ENCODE results near the gene METTL18. TPM values are rescaled to one million over a fixed set of nuclear protein-coding genes. Genes with fewer than 3 reads are reported as not detected.

Gene METTL18
- total RNA-seq, 1 donor from 2014 or later = 8.8 TPM

DNA sequence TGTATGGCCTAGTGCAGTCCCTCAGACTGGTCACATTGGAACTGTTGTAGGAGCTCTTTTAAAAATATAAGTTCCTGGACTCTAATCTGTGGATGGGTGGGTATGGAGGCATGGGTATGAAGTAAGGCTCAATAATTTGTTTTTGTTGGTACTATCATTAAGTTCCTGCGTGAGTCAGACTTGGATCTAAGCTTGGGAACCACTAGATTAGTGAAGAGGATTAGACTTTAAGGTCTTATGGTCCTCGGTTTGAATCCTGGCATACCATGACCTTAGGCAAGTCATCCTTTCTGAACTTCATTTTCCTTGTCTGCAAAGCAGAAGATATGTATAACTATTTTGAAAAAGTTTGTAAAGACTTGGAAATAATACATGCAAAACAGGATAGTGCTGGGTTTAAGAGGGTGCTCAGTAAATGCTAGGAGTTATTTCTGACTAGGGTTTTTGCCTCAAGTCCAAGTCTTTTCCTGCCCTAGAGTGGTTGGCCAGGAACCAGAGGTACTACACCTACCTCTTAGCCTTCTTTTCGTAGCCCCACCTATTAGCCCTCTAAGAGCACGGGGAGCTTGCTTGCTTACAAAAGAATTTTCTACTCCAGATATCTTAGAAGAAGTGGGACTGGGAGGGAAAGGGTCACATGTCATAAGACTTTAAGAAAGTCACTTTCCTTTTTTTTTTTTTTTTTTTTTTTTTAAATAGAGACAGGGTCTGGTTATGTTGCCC, 38.6 kb upstream of the METTL18 start:
- no peaks in the 10 kb centered on the region for H3K27me3 ChIP-seq (ENCODE audit: control insufficient read depth, insufficient read depth, low read length)
- TF ChIP-seq, protein P1, sequence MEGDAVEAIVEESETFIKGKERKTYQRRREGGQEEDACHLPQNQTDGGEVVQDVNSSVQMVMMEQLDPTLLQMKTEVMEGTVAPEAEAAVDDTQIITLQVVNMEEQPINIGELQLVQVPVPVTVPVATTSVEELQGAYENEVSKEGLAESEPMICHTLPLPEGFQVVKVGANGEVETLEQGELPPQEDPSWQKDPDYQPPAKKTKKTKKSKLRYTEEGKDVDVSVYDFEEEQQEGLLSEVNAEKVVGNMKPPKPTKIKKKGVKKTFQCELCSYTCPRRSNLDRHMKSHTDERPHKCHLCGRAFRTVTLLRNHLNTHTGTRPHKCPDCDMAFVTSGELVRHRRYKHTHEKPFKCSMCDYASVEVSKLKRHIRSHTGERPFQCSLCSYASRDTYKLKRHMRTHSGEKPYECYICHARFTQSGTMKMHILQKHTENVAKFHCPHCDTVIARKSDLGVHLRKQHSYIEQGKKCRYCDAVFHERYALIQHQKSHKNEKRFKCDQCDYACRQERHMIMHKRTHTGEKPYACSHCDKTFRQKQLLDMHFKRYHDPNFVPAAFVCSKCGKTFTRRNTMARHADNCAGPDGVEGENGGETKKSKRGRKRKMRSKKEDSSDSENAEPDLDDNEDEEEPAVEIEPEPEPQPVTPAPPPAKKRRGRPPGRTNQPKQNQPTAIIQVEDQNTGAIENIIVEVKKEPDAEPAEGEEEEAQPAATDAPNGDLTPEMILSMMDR (IDR thresholded peaks at IDR 0.05; ENCODE audit: insufficient read depth, low read length, poor library complexity, severe bottlenecking) = no peak
- no peak for DNase-seq (ENCODE audit: low read depth)
- H3K4me3 ChIP-seq (ENCODE audit: low read depth, low read length) = no peak overlapping the region
- H3K36me3 ChIP-seq (ENCODE audit: control insufficient read depth, insufficient read depth, low read length) = no peaks in the 10 kb centered on the region

DNA sequence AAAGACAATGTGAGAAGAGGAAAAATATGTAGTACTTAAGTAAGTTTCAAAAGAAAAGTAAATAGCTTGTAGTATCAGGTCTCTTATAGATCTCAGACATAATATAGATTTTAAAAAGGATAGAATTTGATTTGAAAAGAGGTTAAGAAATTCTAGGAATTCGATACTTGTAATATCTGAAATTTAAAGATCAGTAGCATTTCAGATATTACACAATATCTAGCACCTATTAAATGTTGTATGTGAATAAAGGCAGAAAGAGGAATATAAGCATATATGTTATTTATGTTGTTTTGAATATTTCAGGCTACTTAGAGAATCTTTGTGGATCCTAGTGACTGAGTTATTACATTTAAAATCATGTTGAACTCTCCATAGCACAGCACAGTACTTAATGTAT, 35.0 kb upstream of the METTL18 start:
- TF ChIP-seq, protein P1 (IDR thresholded peaks at IDR 0.05; ENCODE audit: insufficient read depth, low read length, poor library complexity, severe bottlenecking) = no peak
- no peak for DNase-seq (ENCODE audit: low read depth)
- Histone ChIP-seq H3K36me3 (ENCODE audit: control insufficient read depth, insufficient read depth, low read length) (no peaks in the 10 kb centered on the region), H3K4me3 (ENCODE audit: low read depth, low read length) (no peak overlapping the region), H3K27me3 (ENCODE audit: control insufficient read depth, insufficient read depth, low read length) (no peaks in the 10 kb centered on the region)

DNA sequence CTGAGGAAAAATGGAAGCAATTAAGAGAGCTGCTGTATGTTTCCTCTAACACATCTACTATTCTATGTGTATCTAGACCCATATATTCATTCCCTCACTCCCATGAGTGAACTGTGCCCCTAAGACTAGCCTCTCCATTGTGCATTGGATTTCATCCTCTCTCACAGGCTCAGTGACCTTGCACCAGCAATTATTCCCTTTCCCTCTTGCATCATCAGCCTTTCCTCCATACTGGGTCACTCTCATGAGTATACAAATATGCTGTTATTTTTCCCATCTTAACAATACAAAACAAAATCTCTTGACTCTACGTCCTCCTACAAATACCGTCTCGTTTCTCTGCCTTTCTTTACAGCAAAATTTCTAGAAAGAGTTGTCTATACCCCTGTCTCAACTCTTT, 29.4 kb upstream of the METTL18 start:
- no peak overlapping the region for H3K4me3 ChIP-seq (ENCODE audit: low read depth, low read length)
- TF ChIP-seq, protein P1 (IDR thresholded peaks at IDR 0.05; ENCODE audit: insufficient read depth, low read length, poor library complexity, severe bottlenecking) = no peak
- no peak for DNase-seq (ENCODE audit: low read depth)
- no peaks in the 10 kb centered on the region for H3K27me3 ChIP-seq (ENCODE audit: control insufficient read depth, insufficient read depth, low read length)
- no peaks in the 10 kb centered on the region for H3K36me3 ChIP-seq (ENCODE audit: control insufficient read depth, insufficient read depth, low read length)

DNA sequence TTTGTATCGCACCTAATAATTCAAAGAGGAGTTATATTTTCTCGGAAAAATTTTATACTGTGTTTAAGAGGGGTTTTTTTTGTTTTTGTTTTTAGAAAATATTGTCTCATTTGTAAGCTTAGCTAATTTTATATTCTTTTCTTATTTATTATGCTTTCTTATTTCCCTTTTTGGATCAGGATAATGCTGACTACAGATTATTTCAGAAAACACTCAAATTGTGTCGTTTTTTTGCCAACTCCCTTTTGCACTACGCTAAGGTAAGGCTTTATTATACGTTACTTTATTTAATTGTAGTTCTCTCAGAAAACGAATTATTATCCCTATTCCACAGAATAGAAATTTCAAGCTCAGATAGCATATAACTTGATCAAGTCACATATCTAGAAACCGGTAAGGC, 26.8 kb upstream of the METTL18 start:
- no peaks in the 10 kb centered on the region for H3K36me3 ChIP-seq (ENCODE audit: control insufficient read depth, insufficient read depth, low read length)
- TF ChIP-seq, protein P1 (IDR thresholded peaks at IDR 0.05; ENCODE audit: insufficient read depth, low read length, poor library complexity, severe bottlenecking) = no peak
- H3K4me3 ChIP-seq (ENCODE audit: low read depth, low read length) = no peak overlapping the region
- no peak for DNase-seq (ENCODE audit: low read depth)
- no peaks in the 10 kb centered on the region for H3K27me3 ChIP-seq (ENCODE audit: control insufficient read depth, insufficient read depth, low read length)

DNA sequence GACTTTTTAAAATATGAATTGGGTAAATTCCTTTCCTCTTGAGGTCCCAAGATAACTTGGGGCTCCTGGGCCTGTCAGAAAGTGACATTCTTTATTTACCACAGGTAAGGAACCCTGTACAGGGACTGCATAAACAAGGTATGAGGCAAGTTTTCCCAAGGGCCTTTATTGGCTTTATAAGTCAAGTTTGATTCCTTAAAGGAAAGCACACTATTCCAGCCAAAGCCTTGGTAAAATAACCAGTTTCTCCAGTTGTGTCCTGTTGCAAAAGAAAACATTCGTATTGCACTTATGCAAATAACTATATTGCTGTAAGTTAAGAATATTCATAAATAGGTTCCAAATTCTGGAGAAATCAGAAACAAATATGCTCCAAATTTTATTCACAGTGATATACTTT, 21.9 kb upstream of the METTL18 start:
- no peaks in the 10 kb centered on the region for H3K36me3 ChIP-seq (ENCODE audit: control insufficient read depth, insufficient read depth, low read length)
- no peak for DNase-seq (ENCODE audit: low read depth)
- TF ChIP-seq, protein P1 (IDR thresholded peaks at IDR 0.05; ENCODE audit: insufficient read depth, low read length, poor library complexity, severe bottlenecking) = no peak

DNA sequence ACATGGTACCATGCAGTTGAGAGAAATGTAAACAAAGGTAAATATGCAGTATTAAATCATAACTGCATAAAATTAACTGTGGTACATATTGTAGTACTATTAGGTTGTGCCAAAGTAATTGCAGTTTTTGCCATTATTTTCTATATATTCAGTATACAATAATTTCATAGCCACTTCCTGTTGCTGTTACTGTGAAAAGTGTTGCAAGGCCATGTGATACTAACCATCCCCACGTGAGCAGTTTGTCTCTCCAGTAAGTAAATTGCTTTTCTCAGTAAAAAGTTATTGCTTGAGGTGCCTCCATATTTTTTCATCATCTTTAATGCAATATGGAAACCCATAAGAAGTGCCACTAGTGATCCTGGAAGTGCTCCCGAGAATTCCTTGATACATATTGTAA, 19.6 kb upstream of the METTL18 start:
- Histone ChIP-seq H3K27me3 (ENCODE audit: control insufficient read depth, insufficient read depth, low read length) (no peaks in the 10 kb centered on the region), H3K36me3 (ENCODE audit: control insufficient read depth, insufficient read depth, low read length) (no peaks in the 10 kb centered on the region), H3K4me3 (ENCODE audit: low read depth, low read length) (no peak overlapping the region)
- no peak for DNase-seq (ENCODE audit: low read depth)
- TF ChIP-seq, protein P1 (IDR thresholded peaks at IDR 0.05; ENCODE audit: insufficient read depth, low read length, poor library complexity, severe bottlenecking) = no peak

More for the DNA sequence above, 21.9 kb upstream of the METTL18 start:
- H3K4me3 ChIP-seq (ENCODE audit: low read depth, low read length) = no peak overlapping the region
- H3K27me3 ChIP-seq (ENCODE audit: control insufficient read depth, insufficient read depth, low read length) = no peaks in the 10 kb centered on the region
